OCI-LY3 (cell line): Measurements from ENCODE around the gene CKAP5.

Experiments
- CTCF ChIP-seq: fragments of 200-600, 300-600 bp; sonication (generic); IDR thresholded peaks from 2 replicates; pipeline ENCODE4 v1.5.1; 2014; ENCODE audit warnings: antibody characterized with exemption, low read length, low read depth
- EZH2phosphoT487 ChIP-seq: fragments of 200-600 bp; shearing (Covaris generic); IDR thresholded peaks from 2 replicates; pipeline ENCODE4 v1.6.1; 2018; ENCODE audit warnings: antibody characterized with exemption, mixed run types, low read depth

GRCh38 chr11:46745995-46746394, 100.1 kb downstream of the CKAP5 start:
- TF ChIP-seq CTCF (no peak), EZH2phosphoT487 (no peak)
